SKM-1 treated with dmso at 0.1 percent for 144 hours (cell line): ENCODE results near the gene PPCS.
A peak's percentile ranks its signal among the peaks of the same experiment; 100 is the strongest.

Source experiments
- DNase-seq: peaks from one replicate; lab custom pipeline; 2025; ENCODE audit not compliant: unreplicated experiment; lab: John Stamatoyannopoulos, UW

PPCS gene

GRCh38 chr1:42456010-42456753 is at the start of gene PPCS, which contains the start of gene ZMYND12:
Gene PPCS, plus strand, starts transcription at chr1:42456543. Its CDS starts 23 bp downstream, at chr1:42456566.
Gene ZMYND12, minus strand, starts transcription at chr1:42456022. Its CDS starts 25 bp downstream, at chr1:42455997.
- peak; percentile 76 for DNase-seq

- DNase-seq, result no peak
These were observed 41.5 kb upstream of the PPCS start for GRCh38 chr1:42414551-42415496.

- no peak for DNase-seq
These were observed 39.2 kb upstream of the PPCS start for GRCh38 chr1:42417166-42417565.

GRCh38 chr1:42418516-42418915 is 37.8 kb upstream of the PPCS start:
- no peak for DNase-seq

GRCh38 chr1:42419126-42419821 is 37.1 kb upstream of the PPCS start:
- DNase-seq, result no peak

- no peak for DNase-seq
These were observed 36.2 kb upstream of the PPCS start for GRCh38 chr1:42420121-42420520.

GRCh38 chr1:42420911-42421585 is 35.3 kb upstream of the PPCS start:
- no peak for DNase-seq

- DNase-seq, result no peak
These were observed 33.6 kb upstream of the PPCS start for GRCh38 chr1:42422737-42423136.

GRCh38 chr1:42423681-42424080 is 32.7 kb upstream of the PPCS start:
- no peak for DNase-seq

GRCh38 chr1:42424201-42424600 is 32.1 kb upstream of the PPCS start:
- DNase-seq, result no peak

GRCh38 chr1:42427240-42427639 is 29.1 kb upstream of the PPCS start:
- no peak for DNase-seq

- DNase-seq, result no peak
These were observed 26.7 kb upstream of the PPCS start for GRCh38 chr1:42429603-42430002.

GRCh38 chr1:42430286-42431135 is 25.8 kb upstream of the PPCS start:
- no peak for DNase-seq

GRCh38 chr1:42431514-42431913 is 24.8 kb upstream of the PPCS start:
- no peak for DNase-seq

GRCh38 chr1:42432714-42433113 is 23.6 kb upstream of the PPCS start:
- no peak for DNase-seq

- DNase-seq, result no peak
These were observed 23.0 kb upstream of the PPCS start for GRCh38 chr1:42433369-42433768.

GRCh38 chr1:42434340-42434739 is 22.0 kb upstream of the PPCS start:
- DNase-seq, result no peak

- DNase-seq, result no peak
These were observed 16.4 kb upstream of the PPCS start for GRCh38 chr1:42439940-42440339.

- DNase-seq, result peak; percentile 39
These were observed 13.7 kb upstream of the PPCS start for GRCh38 chr1:42442662-42443061.

- DNase-seq, result no peak
These were observed 7.1 kb upstream of the PPCS start for GRCh38 chr1:42449256-42449655.
